Measurements from ENCODE around the gene NT5M.

The NT5M gene

GRCh38 chr17:17356149-17356930 is 53.2 kb downstream of the NT5M start:
- DNase-seq = peak; percentile 69

GRCh38 chr17:17356931-17357270 is 53.7 kb downstream of the NT5M start:
- DNase-seq = no peak

GRCh38 chr17:17358060-17358751 is 55.0 kb downstream of the NT5M start:
- DNase-seq = no peak

GRCh38 chr17:17358866-17359265 is 55.7 kb downstream of the NT5M start:
- no peak for DNase-seq

- no peak for DNase-seq
Observed at GRCh38 chr17:17359271-17359670, 56.1 kb downstream of the NT5M start.

GRCh38 chr17:17360087-17360730 is 57.0 kb downstream of the NT5M start:
- DNase-seq = no peak

GRCh38 chr17:17361543-17361866 is 58.3 kb downstream of the NT5M start:
- no peak for DNase-seq

GRCh38 chr17:17361867-17362539 is 58.8 kb downstream of the NT5M start:
- no peak for DNase-seq

GRCh38 chr17:17362540-17362930 is 59.4 kb downstream of the NT5M start:
- DNase-seq = no peak

- DNase-seq = no peak
Observed at GRCh38 chr17:17363638-17364337, 60.6 kb downstream of the NT5M start.

- DNase-seq = no peak
Observed at GRCh38 chr17:17364338-17364667, 61.1 kb downstream of the NT5M start.

GRCh38 chr17:17365476-17366110 is 62.4 kb downstream of the NT5M start:
- no peak for DNase-seq

GRCh38 chr17:17366235-17366634 is 63.1 kb downstream of the NT5M start:
- DNase-seq = no peak

- DNase-seq = no peak
Observed at GRCh38 chr17:17366941-17367875, 64.0 kb downstream of the NT5M start.

GRCh38 chr17:17367931-17368330 is 64.8 kb downstream of the NT5M start:
- DNase-seq = no peak

GRCh38 chr17:17370711-17371110 is 67.5 kb downstream of the NT5M start:
- no peak for DNase-seq

- DNase-seq = no peak
Observed at GRCh38 chr17:17372856-17373520, 69.8 kb downstream of the NT5M start.

GRCh38 chr17:17375841-17376240 is 72.7 kb downstream of the NT5M start:
- DNase-seq = no peak

GRCh38 chr17:17376362-17376761 is 73.2 kb downstream of the NT5M start:
- no peak for DNase-seq

GRCh38 chr17:17377071-17377967 is 74.1 kb downstream of the NT5M start:
- no peak for DNase-seq
